Nephron progenitor cell (in vitro differentiated cells): ENCODE data around the gene CUBN.

Experiments used
- DNase-seq: peaks from one replicate; pipeline ENCODE4 v3.0.0; 2021
- H3K27ac Mint-ChIP-seq: 2 replicates; pipeline ENCODE4 v1.8.0; 2021; ENCODE audit warnings: mild to moderate bottlenecking, moderate library complexity, mixed read lengths
- H3K27me3 Mint-ChIP-seq: 2 replicates; pipeline ENCODE4 v1.8.0; 2021; ENCODE audit warnings: mild to moderate bottlenecking, low read depth, mixed read lengths; ENCODE audit not compliant: poor library complexity
- H3K36me3 Mint-ChIP-seq: 2 replicates; pipeline ENCODE4 v1.8.0; 2021; ENCODE audit warnings: low read depth, mixed read lengths
- H3K4me1 Mint-ChIP-seq: 2 replicates; pipeline ENCODE4 v1.8.0; 2021; ENCODE audit warnings: mixed read lengths
- H3K4me3 Mint-ChIP-seq: 2 replicates; pipeline ENCODE4 v1.8.0; 2021; ENCODE audit warnings: mild to moderate bottlenecking, moderate library complexity, mixed read lengths
- H3K9me3 Mint-ChIP-seq: 2 replicates; pipeline ENCODE4 v1.8.0; 2021; ENCODE audit warnings: mild to moderate bottlenecking, moderate library complexity, mixed read lengths
- TF ChIP-seq, protein P1 (sequence below): fragments of 200-600 bp; sonication (generic); IDR thresholded peaks from 2 replicates; pipeline ENCODE4 v1.5.0; 2021; ENCODE audit warnings: antibody characterized with exemption

CUBN gene

DNA sequence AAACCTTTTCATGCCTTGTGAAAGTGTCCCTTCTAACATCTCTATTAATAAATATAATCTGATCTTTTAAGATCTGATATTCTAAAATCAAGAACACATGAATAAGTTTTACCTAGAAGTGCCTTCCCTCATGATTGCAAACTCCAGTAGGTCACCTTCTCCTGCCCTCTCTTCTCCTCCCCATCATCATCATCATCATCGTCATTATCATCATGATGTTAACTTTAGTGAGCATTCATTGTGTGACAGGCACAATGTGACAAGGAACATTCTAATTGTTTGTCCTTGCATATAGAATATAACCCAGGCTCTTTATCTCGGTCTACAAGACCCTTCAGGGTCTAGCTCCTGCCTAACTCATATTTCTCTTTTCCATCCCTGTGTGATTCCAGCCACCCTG, 51.7 kb downstream of the CUBN start:
- H3K27me3 Mint-ChIP-seq: peaks cover 2% of the 10 kb centered on the region
- H3K9me3 Mint-ChIP-seq: no peaks in the 10 kb centered on the region
- no peak overlapping the region for H3K4me3 Mint-ChIP-seq
- DNase-seq: no peak
- TF ChIP-seq, protein P1, sequence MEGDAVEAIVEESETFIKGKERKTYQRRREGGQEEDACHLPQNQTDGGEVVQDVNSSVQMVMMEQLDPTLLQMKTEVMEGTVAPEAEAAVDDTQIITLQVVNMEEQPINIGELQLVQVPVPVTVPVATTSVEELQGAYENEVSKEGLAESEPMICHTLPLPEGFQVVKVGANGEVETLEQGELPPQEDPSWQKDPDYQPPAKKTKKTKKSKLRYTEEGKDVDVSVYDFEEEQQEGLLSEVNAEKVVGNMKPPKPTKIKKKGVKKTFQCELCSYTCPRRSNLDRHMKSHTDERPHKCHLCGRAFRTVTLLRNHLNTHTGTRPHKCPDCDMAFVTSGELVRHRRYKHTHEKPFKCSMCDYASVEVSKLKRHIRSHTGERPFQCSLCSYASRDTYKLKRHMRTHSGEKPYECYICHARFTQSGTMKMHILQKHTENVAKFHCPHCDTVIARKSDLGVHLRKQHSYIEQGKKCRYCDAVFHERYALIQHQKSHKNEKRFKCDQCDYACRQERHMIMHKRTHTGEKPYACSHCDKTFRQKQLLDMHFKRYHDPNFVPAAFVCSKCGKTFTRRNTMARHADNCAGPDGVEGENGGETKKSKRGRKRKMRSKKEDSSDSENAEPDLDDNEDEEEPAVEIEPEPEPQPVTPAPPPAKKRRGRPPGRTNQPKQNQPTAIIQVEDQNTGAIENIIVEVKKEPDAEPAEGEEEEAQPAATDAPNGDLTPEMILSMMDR: no peak
- H3K36me3 Mint-ChIP-seq: no peaks in the 10 kb centered on the region
- H3K27ac Mint-ChIP-seq: no peak overlapping the region
- H3K4me1 Mint-ChIP-seq: peaks cover 7% of the 10 kb centered on the region

DNA sequence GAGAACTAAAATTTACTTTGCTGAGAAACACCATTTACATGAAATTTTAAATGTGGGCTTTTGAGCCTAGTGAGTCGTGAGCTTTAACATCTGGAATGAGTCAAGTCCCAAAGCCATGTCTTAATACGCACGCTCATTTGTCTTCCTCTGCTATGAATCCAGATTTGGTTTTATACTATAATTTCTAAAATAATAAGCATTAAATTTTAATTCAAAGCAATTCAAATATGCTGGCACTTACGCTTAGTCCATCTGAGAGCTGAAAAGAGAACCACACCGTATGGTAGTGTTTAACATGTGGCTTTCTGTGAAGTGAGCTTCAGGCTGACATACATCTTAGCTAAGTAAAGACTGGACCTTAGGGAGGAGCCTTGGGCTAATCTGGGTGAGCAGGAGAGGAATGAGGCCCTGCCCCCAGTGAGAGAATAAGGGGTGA, 52.2 kb downstream of the CUBN start:
- DNase-seq: no peak
- peaks cover 2% of the 10 kb centered on the region for H3K27me3 Mint-ChIP-seq
- peaks cover 7% of the 10 kb centered on the region for H3K4me1 Mint-ChIP-seq
- no peak overlapping the region for H3K4me3 Mint-ChIP-seq
- no peak overlapping the region for H3K27ac Mint-ChIP-seq
- no peaks in the 10 kb centered on the region for H3K9me3 Mint-ChIP-seq
- H3K36me3 Mint-ChIP-seq: no peaks in the 10 kb centered on the region
- TF ChIP-seq, protein P1: no peak

DNA sequence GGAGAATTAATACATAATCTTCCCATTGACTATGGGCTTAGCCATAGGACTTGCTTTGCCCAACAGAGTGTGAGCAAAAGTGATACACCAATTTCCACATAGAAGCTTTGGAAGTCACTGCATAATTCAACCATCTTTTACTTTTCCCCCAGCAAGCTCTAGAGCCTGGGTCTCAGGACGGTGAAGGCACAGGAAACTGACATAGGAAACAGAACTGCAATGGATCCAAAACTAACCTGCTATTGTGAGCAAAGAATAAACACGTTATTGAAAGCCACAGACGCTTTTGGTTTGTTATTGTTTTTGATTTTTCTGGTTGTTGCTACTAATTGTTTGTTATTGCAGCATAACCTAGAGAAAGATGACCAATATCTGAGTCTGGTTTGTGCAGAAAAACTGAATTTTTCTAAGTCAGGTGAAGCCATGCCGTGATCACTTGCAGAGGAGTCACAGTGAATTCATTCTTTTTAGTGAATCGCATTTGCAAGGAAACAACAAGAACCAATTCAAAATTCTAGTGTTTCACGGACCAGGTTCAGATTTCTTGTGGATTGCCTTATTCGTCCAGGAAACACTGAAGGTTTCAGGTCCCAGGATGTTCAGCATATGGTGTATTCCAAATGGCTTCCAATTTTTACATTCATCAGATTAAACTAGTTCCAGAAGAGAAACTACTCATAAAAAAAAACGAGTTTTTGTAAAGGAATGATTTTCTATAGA, 52.8 kb downstream of the CUBN start:
- H3K27ac Mint-ChIP-seq: no peak overlapping the region
- H3K9me3 Mint-ChIP-seq: no peaks in the 10 kb centered on the region
- H3K36me3 Mint-ChIP-seq: no peaks in the 10 kb centered on the region
- TF ChIP-seq, protein P1: no peak
- peaks cover 2% of the 10 kb centered on the region for H3K27me3 Mint-ChIP-seq
- H3K4me1 Mint-ChIP-seq: peaks cover 7% of the 10 kb centered on the region
- no peak overlapping the region for H3K4me3 Mint-ChIP-seq
- DNase-seq: no peak

DNA sequence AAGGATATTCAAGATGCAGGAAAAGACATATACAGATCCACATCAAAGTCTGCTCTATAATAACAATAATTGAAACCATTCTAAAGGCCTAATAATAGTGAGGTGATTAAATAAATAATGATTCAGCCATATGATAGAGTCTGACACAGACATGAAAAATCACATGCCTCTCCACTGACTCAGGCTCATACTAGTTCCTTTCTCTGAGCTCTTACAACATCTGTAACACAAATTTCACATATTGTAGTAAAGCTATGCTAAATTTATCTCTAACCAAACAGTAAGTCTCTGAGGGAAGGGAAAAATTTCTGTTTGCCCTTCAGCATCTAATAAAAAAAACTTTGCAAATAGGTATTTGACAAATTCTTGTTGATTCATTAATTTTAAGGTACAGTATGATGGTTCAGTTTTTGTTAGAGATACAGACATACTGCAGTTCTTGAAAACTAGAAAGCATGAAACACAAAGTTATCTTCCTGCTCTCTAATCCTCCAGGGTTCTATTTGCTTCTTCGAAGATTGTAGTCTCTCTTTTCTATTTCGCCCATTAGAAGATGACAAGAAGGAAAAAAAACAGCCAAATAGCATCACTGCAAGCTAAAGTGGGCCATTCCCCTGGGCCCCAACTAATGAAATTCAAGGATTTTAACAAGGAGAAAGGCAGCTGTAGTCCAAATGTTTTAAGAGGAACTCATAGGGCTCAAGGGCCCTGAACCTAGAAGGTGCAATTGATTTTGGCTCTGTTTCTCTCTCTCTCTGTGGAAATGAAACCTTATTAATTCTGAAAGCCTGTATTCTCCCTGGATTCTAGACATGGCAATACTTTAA, 53.9 kb downstream of the CUBN start:
- Mint-ChIP-seq H3K9me3 (no peaks in the 10 kb centered on the region), H3K4me1 (peaks cover 7% of the 10 kb centered on the region), H3K4me3 (no peak overlapping the region), H3K36me3 (no peaks in the 10 kb centered on the region), H3K27ac (no peak overlapping the region), H3K27me3 (peaks cover 4% of the 10 kb centered on the region)
- TF ChIP-seq, protein P1: no peak
- no peak for DNase-seq

DNA sequence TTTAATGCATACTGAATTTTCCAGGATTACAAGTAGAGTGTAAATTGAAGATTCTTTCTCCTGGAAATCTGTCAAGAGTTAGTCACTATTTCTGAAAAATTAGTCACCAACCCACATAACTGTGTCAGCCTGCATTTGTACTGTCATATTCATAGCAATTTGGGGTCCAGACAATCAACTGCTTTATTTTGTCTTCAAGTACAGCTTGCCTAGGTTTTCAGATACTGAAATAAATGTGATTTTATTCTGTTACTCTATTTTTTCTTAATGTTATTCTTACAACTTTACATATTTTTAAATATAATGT, 55.1 kb downstream of the CUBN start:
- Mint-ChIP-seq H3K4me1 (peaks cover 7% of the 10 kb centered on the region), H3K27me3 (peaks cover 3% of the 10 kb centered on the region), H3K4me3 (no peak overlapping the region), H3K9me3 (peaks cover under 1% of the 10 kb centered on the region), H3K27ac (no peak overlapping the region), H3K36me3 (no peaks in the 10 kb centered on the region)
- TF ChIP-seq, protein P1: no peak
- no peak for DNase-seq
